Brain pericyte (primary cell): ENCODE data around the gene PIF1.
"Not testable (repeated sequence)": the region's sequence is repeated elsewhere in the genome, so short reads cannot be mapped to it uniquely, and the experiment has no call there.

ENCODE experiments used
- DNase-seq: peaks from one replicate; pipeline ENCODE4 v3.0.0-alpha.2; 2012; ENCODE audit warnings: low read depth, low spot score

PIF1 gene

GRCh38 chr15:64810497-64811326 is 14.7 kb downstream of the PIF1 start:
- no peak for DNase-seq

GRCh38 chr15:64809649-64810496 is 15.6 kb downstream of the PIF1 start:
- no peak for DNase-seq

- no peak for DNase-seq
These were observed 16.5 kb downstream of the PIF1 start for GRCh38 chr15:64808785-64809453.

DNA sequence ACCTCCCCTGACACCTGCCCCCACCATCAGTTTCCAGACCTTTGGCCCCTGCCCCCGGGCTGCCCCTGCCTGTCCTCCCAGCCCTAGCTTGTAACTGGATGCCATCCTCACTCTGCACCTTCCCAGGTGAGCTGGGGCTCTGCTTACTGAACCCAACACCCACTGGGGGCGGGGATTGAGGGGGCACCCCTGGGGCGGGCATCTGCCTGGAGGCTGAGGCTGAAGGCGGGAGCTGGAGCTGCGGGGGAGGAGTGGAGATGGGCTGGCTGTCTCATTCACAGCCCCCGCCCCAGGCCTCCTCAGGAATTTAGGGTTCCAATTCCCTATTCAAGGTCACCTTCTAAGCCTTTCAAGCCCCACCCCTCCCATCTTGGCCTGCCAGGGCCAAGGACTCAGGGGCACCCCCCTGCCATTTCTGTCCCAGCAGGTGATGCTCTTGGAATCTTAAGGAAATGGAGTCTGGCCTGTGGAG is 17.7 kb downstream of the PIF1 start:
- no peak for DNase-seq

DNA sequence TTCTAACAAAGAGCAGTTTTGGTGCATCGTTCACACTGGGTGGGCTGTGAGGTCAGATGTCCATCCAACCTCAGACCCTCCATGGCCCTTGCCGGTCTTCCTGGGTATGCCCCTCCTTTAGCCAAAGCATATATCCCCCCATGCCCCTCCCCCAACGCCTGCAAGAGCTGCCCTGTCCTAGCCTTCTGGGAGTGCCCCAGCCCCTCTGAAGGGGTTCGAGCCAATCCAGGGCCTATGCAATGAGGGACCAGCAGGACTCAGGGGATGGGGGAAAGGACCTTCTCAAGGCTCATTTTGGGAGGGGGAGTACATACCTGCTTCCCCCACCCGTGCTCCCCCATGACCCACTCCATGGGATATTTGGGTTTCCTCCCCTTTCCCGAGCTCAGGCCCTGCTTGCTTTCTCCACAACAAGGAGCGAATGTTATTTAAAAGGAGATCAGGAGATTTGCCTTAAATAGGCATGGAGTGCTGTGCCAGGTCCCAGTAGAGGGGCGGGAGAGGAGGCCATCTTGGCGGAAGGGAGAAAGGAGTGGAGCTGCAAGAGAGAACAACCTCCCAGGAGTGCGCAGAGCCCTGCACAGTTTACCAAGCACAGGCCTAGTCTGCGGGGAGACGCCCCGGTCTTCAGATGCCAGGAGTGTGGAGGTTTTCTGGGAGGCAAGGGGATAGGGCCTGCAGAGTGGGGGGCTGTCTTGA is 18.2 kb downstream of the PIF1 start:
- no peak for DNase-seq

DNA sequence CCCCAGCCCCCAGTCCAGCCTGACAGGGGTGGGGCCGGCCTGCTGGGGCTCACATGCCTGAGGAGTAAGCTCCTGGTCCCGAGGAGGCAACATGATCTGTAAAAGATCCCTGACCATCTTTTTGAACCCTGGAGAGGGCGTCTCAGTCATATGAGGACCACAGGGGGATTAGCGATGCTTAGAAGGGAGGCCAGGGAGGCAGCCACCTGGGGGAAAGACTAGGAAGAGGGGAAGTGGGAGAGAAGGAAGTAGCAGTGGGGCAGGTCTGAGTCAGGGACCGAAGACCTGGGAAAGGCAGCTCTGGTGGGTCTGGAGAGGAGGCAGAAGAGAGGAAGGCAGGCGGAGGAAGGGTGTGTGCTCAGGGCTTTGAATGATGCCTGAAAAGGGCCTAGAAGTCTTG is 18.9 kb downstream of the PIF1 start:
- no peak for DNase-seq

- no peak for DNase-seq
These were observed 20.8 kb downstream of the PIF1 start for GRCh38 chr15:64804619-64805018.

- DNase-seq = no peak
These were observed 21.9 kb downstream of the PIF1 start for GRCh38 chr15:64803526-64803925.

GRCh38 chr15:64800476-64800875 is 25.0 kb downstream of the PIF1 start:
- no peak for DNase-seq

GRCh38 chr15:64798905-64799304 is 26.5 kb downstream of the PIF1 start:
- DNase-seq = not testable (repeated sequence)

GRCh38 chr15:64795921-64796320 is 29.5 kb downstream of the PIF1 start:
- DNase-seq = not testable (repeated sequence)

DNA sequence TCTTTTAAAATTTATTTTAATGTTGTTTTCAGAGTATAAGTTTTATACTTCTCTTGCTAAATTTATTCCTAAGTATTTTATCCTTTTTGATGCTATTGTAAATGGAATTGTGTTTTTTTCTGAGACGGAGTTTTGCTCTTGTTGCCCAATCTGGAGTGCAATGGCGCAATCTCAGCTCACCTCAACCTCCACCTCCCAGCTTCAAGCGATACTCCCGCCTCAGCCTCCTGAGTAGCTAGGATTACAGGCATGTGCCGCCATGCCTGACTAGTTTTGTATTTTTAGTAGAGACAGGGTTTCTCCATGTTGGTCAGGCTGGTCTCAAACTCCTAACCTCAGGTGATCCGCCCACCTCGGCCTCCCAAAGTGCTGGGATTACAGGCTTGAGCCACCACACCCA is 30.1 kb downstream of the PIF1 start:
- not testable (repeated sequence) for DNase-seq

DNA sequence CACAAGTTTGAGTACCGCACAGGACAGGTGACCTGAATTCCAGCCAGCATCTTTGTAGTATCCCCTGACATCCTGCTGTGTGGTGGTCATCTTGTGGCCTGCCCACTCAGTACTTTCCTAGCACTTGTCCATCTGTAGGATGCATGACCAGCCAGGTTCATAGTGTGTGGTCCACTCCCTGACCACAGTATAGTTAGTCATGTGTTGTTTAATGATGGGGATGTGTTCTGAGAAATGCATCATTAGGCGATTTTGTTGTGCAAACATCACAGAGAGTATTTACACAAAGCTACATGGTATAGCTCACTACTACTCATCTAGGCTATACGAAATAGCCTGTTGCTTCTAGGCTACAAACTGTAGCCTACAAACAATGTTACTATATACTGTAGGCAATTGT is 33.2 kb downstream of the PIF1 start:
- DNase-seq = no peak

GRCh38 chr15:64791401-64791800 is 34.0 kb downstream of the PIF1 start:
- no peak for DNase-seq

DNA sequence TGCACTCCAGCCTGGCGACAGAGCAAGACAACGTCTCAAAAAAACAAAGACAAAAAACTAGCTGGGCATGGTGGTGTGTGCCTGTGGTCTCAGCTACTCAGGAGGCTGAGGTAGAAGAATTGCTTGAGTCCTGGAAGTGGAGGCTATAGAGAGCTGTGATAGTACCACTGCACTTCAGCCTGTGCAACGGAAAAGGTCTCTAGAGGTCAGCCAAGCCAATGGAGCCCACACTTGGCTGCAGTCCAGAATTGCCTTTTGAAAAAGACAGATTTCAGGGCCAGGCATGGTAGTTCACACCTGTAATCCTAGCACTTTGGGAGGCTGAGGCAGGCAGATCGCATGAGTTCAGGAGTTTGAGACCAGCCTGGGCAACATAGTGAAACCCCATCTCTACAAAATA is 41.7 kb downstream of the PIF1 start:
- no peak for DNase-seq

DNA sequence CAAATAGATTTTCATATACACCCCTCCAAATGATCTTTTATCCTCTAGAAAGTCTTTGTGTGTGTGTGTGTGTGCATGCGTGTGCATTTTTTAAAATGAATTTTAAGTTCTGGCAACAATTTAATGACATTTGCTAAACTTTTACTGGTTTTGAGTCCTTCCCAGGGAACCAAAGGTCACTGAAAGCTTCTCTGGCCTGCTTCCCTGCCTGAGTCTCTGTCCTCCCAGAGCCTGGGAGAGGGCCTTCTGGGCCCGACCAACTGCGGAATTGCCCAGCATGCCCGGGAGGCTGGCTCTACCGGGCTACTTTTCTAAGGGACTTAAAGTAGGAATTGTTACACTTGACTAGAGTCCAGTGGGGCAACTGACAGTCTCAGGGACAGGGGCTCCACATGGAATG is 42.7 kb downstream of the PIF1 start:
- DNase-seq = no peak

DNA sequence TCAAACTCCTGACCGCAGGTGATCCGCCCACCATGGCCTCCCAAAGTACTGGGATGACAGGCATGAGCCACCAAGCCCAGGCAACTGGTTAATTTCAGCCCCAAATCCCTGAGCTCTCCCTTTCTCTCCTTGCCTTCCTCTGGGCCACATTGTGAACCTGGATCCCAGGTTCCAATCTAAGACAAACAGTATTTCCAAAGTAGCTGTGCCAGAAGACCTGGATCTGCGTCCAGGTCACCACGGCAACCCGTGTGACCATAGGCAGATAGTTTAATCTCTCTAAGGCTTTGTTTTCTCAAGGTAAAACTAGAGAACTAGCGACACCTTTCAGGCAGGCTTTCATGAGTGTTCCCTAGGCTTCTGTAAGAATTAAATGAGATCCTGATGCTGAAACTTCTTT is 44.1 kb downstream of the PIF1 start:
- no peak for DNase-seq

DNA sequence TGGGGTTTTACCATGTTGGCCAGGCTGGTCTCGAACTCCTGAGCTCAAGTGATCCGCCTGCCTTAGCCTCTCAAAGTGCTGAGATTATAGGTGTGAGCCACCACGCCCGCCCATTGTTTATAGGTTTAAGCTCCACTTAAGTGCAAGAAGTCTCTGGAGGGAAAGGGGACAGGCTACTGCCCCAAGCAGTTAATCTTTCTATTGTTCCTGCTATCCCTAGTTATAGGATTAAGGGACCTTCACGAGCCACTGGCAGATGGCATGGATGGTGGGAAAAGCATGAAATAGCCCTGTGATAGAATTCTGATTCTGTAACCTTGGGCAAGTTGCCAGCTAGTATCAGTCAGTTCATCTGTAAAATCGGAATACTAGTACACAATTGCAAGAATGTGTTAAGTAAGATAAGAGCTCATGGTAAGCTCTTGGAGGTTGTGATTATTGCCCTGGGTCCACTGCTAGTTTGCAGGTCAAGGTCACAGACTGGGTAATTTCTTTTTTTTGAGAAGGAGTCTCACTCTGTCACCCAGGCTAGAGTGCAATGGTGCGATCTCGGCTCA is 44.8 kb downstream of the PIF1 start:
- DNase-seq = no peak

- no peak for DNase-seq
These were observed 45.8 kb downstream of the PIF1 start for GRCh38 chr15:64779630-64780029.

- no peak for DNase-seq
These were observed 46.4 kb downstream of the PIF1 start for GRCh38 chr15:64779024-64779423.

- no peak for DNase-seq
These were observed 49.1 kb downstream of the PIF1 start for GRCh38 chr15:64776402-64776786.
